GM18868 (cell line): ENCODE measurements around the gene MED12.

Experiments
- ATAC-seq: cut with Tn5 transposase; IDR thresholded peaks from one replicate; pipeline ENCODE4 v1.9.1; 2021; ENCODE audit warnings: mild to moderate bottlenecking, moderate library complexity; ENCODE audit not compliant: unreplicated experiment

The MED12 gene

DNA sequence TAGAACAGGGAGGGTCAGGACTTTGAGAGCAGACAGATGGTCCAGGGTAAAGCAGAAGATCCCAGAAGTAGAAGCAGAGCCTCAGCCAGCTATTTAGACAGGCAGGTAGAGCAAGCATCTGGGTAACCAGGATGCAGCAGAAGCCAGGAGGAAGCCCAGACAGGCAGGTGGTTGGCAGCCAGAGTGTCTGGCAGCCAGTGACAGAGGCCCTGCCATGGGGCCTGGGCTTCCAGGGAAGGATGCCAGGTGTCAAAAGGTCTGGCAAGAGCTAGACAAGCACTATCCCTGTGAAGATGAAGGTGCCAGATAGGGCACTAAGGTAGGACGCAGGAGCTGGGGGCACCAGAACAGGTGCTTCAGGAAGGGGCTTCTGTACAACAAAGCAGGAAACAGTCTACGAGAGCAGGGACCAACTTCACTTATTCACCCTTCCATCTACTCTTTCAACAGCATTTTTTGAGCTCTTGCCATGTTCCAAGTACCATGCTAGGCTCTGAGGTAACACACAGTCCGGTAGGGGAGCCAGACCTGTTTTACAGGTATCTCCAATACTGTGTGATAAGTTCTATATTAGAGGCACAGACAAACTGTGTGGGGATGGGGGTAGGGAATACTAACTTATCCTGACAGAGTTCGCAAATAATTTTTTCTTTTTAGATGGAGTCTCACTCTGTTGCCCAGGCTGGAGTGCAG, 66.6 kb downstream of the MED12 start:
- ATAC-seq = no peak

DNA sequence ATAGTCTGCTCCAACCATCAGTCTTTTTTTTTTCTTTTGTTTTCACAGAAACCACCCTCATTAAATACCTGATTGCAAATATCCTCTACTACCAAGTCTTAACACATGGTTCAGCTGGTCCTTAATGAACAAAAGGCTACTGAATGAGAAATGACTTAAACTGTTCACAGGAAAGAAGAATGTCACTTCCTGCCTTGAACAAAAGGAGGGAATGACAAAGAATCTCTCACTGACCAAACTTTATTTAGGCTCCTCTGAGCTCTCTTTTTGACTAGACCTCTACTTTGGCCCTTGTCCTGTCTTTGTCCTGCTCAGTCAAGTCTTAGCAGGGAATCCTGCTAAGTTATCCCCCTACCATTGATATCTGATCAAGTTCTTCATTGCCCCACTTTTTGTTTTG, 72.9 kb downstream of the MED12 start:
- ATAC-seq = no peak
